GM12878 (cell line): ENCODE results near the gene HCST.

Experiments
- CTCF ChIP-seq, 3 experiments: IDR thresholded peaks in 2 of 3; conservative IDR thresholded peaks in 1 of 3; 2 replicates each; pipeline ENCODE4 v1.5.1; 2011; ENCODE audit warnings: low read depth in 3 of 3, low read length in 3 of 3, mild to moderate bottlenecking in 3 of 3, control low read depth in 2 of 3, moderate library complexity in 2 of 3, inconsistent platforms in 1 of 3, mixed read lengths in 1 of 3; ENCODE audit not compliant: control insufficient read depth in 2 of 3, insufficient read depth in 1 of 3; ENCODE audit errors: extremely low read depth in 1 of 3
- MYC ChIP-seq: IDR thresholded peaks from 2 replicates; pipeline ENCODE4 v1.6.1; 2011; ENCODE audit warnings: mild to moderate bottlenecking, low read length, moderate library complexity, inconsistent platforms; ENCODE audit not compliant: insufficient read depth, insufficient replicate concordance, insufficient read length, severe bottlenecking
- NR2F1 ChIP-seq: fragments of 450-650 bp; conservative IDR thresholded peaks from 2 replicates; pipeline ENCODE4 v1.6.1; 2017; ENCODE audit warnings: mild to moderate bottlenecking

- TF ChIP-seq MYC (no peak), CTCF (IDR thresholded peaks at IDR 0.05 in 2 of 3, conservative IDR thresholded peaks at IDR 0.05 in 1 of 3; ENCODE audit: control insufficient read depth in 2 of 3, extremely low read depth in 1 of 3, insufficient read depth in 1 of 3, low read depth in 3 of 3, low read length in 3 of 3) (no peak), NR2F1 (no peak)
Observed at GRCh38 chr19:35915443-35915842, 13.1 kb downstream of the HCST start.
